Mucosa of stomach (tissue), 1 donor: ENCODE data around the gene CTNNA1.

Experiments
- H3K27me3 ChIP-seq: one replicate; pipeline ENCODE4 v1.7.0; 2013; ENCODE audit warnings: mild to moderate bottlenecking, low read length; ENCODE audit not compliant: control insufficient read depth, insufficient read depth
- H3K36me3 ChIP-seq: one replicate; pipeline ENCODE4 v1.7.0; 2013; ENCODE audit warnings: low read length; ENCODE audit not compliant: control insufficient read depth, insufficient read depth
- H3K4me1 ChIP-seq: one replicate; pipeline ENCODE4 v1.7.0; 2013; ENCODE audit warnings: mild to moderate bottlenecking, low read length; ENCODE audit not compliant: control insufficient read depth, insufficient read depth
- H3K4me3 ChIP-seq: one replicate; pipeline ENCODE4 v1.7.0; 2013; ENCODE audit warnings: low read length
- H3K9ac ChIP-seq: one replicate; pipeline ENCODE4 v1.7.0; 2013; ENCODE audit warnings: mild to moderate bottlenecking, low read length, moderate library complexity
- H3K9me3 ChIP-seq: one replicate; pipeline ENCODE4 v1.7.0; 2013; ENCODE audit warnings: mild to moderate bottlenecking, low read length, moderate library complexity; ENCODE audit not compliant: control insufficient read depth
- donor health status: Pancreatic carcinoma.

Gene CTNNA1

DNA sequence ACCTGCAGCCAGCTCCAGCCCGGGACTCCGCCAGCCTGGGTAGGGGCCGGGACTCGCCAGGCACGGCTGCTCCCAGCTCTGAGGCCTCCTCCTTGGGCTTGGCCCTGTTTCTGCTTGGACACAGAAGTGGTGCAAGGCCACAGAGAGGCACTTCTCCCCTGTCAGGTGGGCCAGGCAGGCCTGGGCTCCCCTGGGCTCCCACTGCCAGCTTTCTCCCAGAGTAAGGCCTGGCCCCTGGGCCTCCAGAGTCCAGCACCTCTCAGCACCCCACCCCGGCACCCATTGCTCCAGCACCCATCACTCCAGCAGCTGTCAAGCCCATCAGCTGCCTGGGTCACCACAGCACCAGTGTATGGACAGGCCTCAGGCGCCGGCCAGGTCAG, 193.0 kb downstream of the CTNNA1 start:
- no peak overlapping the region for H3K9ac ChIP-seq

DNA sequence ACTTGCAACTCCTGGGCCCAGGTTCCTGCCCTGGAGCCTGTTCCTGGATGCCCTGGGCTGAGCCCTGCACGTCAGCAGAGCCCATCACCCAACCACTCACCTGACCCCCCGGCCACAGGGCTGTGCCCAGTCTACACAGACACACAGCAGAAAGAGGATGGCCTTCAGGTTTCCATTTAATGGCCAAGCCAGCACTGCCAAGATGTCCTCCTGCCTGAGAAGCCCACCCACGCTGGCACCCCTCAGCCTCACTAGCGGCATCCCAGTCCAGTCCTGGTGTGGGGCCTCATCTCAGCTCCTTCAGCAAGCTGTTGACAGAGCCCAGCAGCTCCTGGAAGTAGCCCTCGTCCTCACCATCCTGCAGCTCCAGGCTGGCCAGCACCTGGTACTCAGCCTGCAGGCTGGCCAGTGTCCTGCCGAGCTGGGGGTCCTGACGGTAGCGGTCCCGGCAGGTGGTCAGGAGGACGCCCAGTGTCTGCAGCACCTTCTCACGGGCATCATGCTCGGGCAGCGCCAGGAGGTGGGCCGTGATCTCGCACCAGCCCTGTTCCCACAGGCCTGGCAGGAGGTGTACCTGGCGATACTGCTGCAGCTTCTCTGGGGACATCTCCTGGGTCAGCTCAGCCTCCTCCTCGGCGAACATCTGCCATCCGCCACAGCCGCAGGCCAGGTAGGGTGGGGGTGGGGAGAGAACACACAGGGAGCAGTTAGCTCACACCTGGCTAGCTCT, 193.8 kb downstream of the CTNNA1 start:
- no peak overlapping the region for H3K4me3 ChIP-seq
- H3K9me3 ChIP-seq = no peaks in the 10 kb centered on the region
- H3K4me1 ChIP-seq = peaks cover 2% of the 10 kb centered on the region
- H3K9ac ChIP-seq = no peak overlapping the region
- H3K36me3 ChIP-seq = no peaks in the 10 kb centered on the region
- H3K27me3 ChIP-seq = no peaks in the 10 kb centered on the region

More for the DNA sequence above, 193.0 kb downstream of the CTNNA1 start:
- no peaks in the 10 kb centered on the region for H3K36me3 ChIP-seq
- H3K4me1 ChIP-seq = no peaks in the 10 kb centered on the region
- no peaks in the 10 kb centered on the region for H3K27me3 ChIP-seq
- H3K9me3 ChIP-seq = no peaks in the 10 kb centered on the region
- H3K4me3 ChIP-seq = no peak overlapping the region

DNA sequence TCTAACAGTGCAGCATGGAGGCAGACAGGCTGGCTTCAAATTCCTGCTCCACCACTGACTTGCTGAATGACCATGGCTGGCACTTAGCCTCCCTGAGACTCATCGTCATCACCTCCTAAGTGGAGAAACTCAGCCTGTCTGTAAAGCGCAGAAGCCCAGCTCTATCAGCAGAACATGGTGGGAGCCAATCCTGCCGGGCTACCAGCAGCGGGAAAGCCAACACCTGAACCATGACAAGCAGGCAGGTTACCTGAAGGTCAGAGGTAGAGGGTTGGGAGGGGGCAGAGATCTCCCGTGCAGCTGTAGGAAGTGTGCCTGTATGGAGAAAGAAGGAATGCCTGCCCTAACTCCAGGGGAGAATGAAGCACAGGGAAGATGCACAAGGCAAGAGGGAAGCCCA, 194.6 kb downstream of the CTNNA1 start:
- Histone ChIP-seq H3K9ac (no peak overlapping the region), H3K9me3 (no peaks in the 10 kb centered on the region), H3K27me3 (no peaks in the 10 kb centered on the region), H3K4me3 (no peak overlapping the region), H3K4me1 (peaks cover 10% of the 10 kb centered on the region), H3K36me3 (no peaks in the 10 kb centered on the region)

DNA sequence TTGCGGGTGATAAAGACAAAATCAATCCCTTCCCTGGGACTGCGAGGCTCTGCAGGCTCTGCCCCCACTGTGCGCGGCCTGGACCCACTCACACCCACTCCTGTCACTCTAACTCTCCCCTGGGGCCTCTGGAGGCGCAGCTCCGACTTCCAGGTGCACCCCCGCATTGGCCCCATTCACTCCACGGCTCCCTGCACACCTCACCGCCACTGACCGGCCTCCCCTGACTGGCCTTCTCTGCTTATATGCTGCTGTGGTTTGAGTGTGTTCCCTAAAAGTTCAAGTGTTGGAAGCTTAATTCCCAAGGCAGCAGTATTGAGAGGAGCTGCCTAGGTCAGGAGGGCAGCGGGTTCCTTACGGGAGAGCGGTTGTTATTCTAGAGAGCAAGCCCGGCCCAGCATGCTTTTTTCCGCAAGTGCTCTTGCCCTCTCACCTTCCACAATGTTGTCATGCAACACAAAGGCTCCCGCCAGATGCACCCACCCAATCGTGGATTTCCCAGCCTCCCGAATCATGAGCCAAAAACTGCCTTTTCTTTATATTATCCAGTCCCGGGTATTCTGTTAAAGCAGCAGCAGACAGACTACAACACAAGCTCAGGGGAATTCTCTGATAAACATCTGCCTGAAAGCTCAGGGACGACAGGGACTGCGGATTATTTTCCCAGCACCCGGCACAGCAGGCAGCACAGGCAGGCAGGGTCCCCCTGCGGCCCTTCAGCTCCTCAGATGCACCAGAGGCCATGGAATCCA, 195.4 kb downstream of the CTNNA1 start:
- Histone ChIP-seq H3K4me1 (peaks cover 19% of the 10 kb centered on the region), H3K9ac (no peak overlapping the region), H3K4me3 (no peak overlapping the region), H3K36me3 (no peaks in the 10 kb centered on the region), H3K9me3 (no peaks in the 10 kb centered on the region), H3K27me3 (no peaks in the 10 kb centered on the region)

GRCh38 chr5:138949223-138949574, 196.0 kb downstream of the CTNNA1 start:
- H3K9ac ChIP-seq = no peak overlapping the region
- peaks cover 24% of the 10 kb centered on the region for H3K4me1 ChIP-seq

GRCh38 chr5:138949988-138950387, 196.8 kb downstream of the CTNNA1 start:
- Histone ChIP-seq H3K4me1 (peaks cover 30% of the 10 kb centered on the region), H3K9me3 (no peaks in the 10 kb centered on the region), H3K27me3 (no peaks in the 10 kb centered on the region), H3K9ac (no peak overlapping the region), H3K4me3 (no peak overlapping the region), H3K36me3 (no peaks in the 10 kb centered on the region)

More at GRCh38 chr5:138949223-138949574, 196.0 kb downstream of the CTNNA1 start:
- no peaks in the 10 kb centered on the region for H3K9me3 ChIP-seq
- no peaks in the 10 kb centered on the region for H3K27me3 ChIP-seq
- no peak overlapping the region for H3K4me3 ChIP-seq
- no peaks in the 10 kb centered on the region for H3K36me3 ChIP-seq

- Histone ChIP-seq H3K27me3 (no peaks in the 10 kb centered on the region), H3K4me1 (peaks cover 35% of the 10 kb centered on the region), H3K4me3 (no peak overlapping the region), H3K36me3 (no peaks in the 10 kb centered on the region), H3K9ac (no peak overlapping the region), H3K9me3 (no peaks in the 10 kb centered on the region)
Measured at GRCh38 chr5:138950421-138951031, 197.3 kb downstream of the CTNNA1 start.

- Histone ChIP-seq H3K27me3 (no peaks in the 10 kb centered on the region), H3K9ac (no peak overlapping the region), H3K4me1 (peaks cover 36% of the 10 kb centered on the region), H3K9me3 (no peaks in the 10 kb centered on the region), H3K4me3 (no peak overlapping the region), H3K36me3 (no peaks in the 10 kb centered on the region)
Measured at GRCh38 chr5:138951091-138951985, 198.1 kb downstream of the CTNNA1 start.

- Histone ChIP-seq H3K9me3 (no peaks in the 10 kb centered on the region), H3K4me3 (no peak overlapping the region), H3K36me3 (no peaks in the 10 kb centered on the region), H3K9ac (no peak overlapping the region), H3K27me3 (no peaks in the 10 kb centered on the region), H3K4me1 (peaks cover 36% of the 10 kb centered on the region)
Measured at GRCh38 chr5:138951986-138952735, 198.9 kb downstream of the CTNNA1 start.

DNA sequence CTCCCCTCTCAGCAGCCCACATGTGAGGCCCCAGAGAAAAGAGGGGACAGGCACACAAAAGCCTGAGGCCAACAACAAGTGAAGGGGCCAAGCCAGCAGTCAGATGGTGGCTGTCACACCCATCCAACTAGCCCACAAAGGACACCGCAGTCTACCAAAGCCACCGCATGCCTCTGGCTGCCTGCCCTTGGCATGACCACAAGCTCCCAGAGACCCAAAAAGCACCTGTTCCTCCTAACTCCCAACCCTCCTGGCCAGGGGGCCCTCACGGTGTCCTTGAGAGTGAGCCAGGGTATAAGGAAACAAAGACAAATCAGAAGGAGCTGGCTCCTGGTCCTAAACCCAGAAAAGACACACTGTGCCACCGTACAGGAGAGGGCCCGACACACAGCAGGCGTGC, 199.7 kb downstream of the CTNNA1 start:
- H3K4me1 ChIP-seq = peaks cover 36% of the 10 kb centered on the region
- peak overlapping the region; percentile 28 for H3K4me3 ChIP-seq
- H3K9ac ChIP-seq = peak overlapping the region; percentile 26
- H3K27me3 ChIP-seq = no peaks in the 10 kb centered on the region
- H3K9me3 ChIP-seq = no peaks in the 10 kb centered on the region
- no peaks in the 10 kb centered on the region for H3K36me3 ChIP-seq
